ENCODE data around the gene ANKS1A.
"Not testable (repeated sequence)": the region's sequence is repeated elsewhere in the genome, so short reads cannot be mapped to it uniquely, and the experiment has no call there.

ANKS1A gene

DNA sequence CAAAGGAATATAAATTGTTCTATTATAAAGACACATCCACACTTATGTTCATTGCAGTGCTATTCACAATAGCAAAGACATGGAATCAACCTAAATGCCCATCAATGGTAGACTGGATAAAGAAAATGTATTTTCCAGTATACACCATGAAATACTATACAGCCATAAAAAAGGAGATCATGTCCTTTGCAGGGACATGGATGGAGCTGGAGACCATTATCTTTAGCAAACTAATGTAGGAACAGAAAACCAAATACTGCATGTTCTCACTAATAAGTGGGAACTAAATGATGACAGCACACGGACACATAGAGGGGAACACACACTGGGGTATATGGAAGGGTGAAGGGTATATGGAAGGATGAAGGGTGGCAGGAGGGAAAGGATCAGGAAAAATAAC lies 5.0 kb upstream of the ANKS1A start:
- DNase-seq (ENCODE audit: low read depth): not testable (repeated sequence)

DNA sequence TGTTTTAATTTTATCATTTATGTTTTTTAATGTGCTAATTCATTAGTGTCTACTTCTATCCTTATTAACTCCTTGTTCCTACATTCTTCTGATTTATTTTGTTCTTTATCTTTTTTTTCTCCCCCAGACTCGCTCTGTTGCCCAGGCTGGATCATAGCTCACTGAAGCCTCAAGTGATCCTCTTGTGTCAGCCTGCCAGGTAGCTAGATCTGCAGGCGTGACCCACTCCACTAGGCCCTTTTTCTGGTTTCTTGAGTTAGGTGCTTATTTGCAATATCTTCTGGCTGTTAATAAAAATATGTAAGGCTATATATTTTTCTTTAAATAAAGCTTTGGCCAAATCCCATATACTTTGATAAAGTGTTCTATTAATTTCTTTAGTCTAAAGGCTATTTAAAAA lies 4.1 kb upstream of the ANKS1A start:
- no peak for DNase-seq (ENCODE audit: low read depth)

DNA sequence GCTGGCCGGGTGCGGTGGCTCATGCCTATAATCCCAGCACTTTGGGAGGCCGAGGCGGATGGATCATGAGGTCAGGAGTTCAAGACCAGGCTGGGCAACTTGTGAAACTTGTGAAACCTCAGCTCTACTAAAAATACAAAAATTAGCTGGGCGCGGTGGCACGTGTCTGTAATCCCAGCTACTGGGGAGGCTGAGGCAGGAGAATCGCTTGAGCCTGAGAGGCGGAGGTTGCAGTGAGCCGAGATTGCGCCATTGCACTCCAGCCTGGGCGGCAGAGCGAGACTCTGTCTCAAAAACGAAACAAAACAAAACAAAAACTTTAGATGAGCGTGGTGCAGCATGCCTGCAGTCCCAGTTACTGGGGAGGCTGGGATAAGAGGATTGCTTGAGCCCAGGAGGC lies 3.2 kb upstream of the ANKS1A start:
- DNase-seq (ENCODE audit: low read depth): not testable (repeated sequence)

DNA sequence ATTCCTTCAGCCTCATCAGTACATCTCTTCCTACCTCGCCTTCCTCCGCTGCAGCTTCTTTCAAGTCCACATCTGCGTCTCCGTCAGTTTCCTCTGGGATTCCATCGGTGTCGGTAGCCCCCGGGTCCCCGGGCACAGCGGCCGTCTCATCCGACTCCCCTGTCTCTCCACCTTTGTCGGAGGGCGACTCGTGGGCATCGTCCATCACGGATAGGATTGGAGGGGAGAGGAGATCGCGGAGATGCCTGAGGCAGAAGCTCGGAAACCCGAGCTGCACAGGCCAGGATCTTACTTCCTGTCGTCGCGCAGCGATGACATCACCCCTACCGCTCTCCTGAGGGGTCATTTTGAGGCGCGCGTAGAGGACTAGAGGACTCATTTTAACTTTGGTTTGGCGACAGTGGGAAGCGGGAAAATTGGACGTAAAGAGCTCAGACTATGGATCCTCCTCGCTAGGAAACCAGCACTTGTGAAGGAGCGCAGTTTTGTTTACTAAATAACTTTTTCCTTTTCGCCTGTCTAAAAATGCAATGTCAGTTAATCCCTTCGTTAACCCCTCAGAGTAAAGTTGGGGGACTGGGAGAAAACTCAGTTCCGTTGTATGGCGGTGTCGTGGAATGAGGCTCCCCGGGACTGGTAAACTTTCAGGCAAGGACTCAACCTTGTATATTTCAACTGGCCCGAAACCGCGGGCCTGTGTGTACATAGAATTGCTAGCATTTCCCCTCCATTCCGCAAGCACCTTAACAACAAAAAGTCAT lies 1.1 kb upstream of the ANKS1A start, which contains the start of gene TAF11:
TSS of gene TAF11 (minus strand) at position 290 of the 761 bp plus-strand sequence. CDS start at position 205, 85 bp downstream.
- DNase-seq (ENCODE audit: low read depth): peak; percentile 92

DNA sequence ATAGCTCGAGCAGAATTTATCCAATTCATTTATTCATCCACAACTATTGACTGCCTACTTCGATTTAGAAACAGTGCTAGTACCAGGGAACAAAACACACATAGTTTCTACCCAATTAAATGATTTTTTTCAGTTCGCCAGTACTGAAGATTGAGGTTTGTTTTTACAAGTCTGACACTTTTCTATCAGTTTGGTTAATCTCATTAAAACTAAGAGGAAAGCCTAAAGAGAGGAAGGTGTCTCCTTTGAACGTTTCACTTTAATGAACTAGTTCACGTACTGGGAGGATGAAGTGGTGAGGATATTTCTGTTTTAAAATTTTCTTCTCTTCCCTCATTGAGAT lies 570 bp upstream of the ANKS1A start:
- DNase-seq (ENCODE audit: low read depth): no peak

DNA sequence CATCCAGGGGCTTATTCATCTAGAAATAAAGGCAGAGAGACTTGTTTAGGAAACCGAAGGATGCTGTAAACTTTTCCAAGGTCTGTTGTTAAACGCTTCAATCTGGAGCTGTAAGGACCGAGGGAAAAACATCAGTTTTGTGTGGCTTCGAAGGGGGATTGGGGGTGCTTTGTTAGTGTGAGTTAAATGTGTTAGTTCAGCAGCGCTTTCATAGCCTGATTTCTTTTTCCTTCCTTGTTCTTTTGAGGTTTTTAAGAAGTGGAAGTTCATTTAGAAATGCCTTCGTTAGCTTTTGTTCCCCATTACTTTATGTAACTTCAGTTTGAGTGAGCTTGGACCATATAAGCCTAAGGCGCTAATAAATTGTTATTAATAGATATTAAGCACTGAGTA lies 1.5 kb downstream of the ANKS1A start:
- DNase-seq (ENCODE audit: low read depth): no peak

DNA sequence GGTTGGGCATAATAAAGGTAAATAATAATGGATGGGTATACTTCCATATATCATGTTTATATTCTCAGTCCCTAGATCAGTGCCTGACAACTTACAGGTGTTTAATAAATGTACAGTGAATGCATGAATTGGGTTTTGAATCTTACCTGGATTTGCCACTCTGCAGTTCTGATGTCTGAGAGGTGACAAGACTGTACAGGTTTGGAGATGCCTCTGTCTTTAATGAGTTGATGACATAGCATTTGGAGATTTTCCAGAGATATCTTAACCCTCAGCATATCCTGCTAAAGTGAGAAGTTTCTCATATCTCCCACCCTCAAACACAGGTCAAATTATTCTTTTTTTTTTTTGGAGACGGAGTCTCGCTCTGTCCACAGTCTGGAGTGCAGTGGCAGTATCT lies 2.2 kb downstream of the ANKS1A start:
- no peak for DNase-seq (ENCODE audit: low read depth)

DNA sequence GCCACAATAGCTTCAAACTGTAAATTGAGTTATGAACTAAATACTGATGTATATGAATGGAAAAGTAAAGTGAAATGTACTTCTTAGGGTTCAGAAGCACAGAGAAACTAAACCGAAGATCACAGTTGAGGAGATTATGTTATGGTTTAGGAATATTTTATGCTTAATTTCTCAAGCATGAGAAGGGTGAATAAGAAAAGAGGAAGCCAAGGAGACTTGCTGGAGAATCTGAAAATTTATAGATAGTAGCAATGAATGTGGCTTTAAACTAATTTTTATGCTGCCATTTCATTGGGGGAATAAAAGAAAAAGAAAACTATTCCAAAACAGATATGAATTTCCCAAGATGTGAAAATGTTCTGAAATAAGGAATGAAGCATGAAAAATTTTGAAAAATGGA lies 5.6 kb downstream of the ANKS1A start:
- DNase-seq (ENCODE audit: low read depth): no peak

DNA sequence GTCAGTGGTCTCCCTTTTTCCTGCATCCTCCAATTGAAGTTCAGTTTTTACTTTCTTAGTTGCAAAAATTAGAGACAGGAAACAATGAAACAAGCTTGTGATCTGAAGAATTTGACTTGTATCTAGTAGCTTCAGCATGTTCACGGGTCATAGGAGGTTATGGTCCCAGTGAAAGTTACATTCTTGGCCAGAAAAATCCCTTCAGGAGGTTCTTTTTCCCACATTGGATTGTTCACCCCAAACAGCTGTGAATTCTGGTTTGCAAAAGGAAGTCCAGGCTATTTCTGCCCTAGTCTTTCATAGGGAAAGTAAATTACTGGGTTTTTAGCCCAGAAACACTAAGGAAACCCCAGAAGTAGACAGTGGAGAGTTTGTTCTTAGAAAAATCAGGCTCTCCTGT lies 8.1 kb downstream of the ANKS1A start:
- DNase-seq (ENCODE audit: low read depth): no peak

DNA sequence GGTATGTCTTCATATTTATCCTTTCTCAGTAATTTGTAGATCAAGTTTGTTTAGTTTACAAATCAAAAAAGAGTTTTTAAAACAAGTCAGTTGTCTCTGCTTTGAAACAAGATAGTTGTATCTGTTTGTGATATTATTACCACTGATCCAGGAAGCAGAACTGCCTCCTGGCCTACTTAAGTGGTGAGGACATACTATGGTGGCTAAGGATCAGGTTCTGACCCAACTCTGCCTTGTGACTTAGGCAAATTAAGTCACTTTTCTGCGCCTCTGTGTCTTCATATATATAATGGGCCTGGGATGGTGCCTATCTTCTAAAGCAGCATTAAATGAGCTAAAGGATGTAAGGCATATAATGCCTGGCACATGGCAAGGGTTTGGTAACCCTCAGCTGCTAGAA lies 8.7 kb downstream of the ANKS1A start:
- no peak for DNase-seq (ENCODE audit: low read depth)

DNA sequence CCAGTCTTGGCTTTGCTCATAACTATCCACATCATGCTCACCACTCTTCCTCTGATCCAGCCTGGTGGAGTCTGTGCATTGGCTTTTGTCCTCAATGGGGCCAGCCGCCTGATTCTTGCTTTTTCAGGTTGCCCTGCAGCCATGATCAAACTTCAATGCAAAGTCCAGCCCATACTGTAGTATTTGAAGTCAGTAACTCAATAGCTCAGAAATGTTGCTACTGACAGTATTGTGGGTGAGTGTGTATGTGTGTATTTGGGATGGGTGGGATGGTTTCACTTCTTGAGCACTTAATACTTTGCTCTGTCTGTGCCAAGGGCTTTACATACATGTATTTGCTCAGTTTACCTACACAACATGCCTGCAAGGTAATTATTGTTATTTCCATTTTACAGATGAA lies 10.7 kb downstream of the ANKS1A start:
- not testable (repeated sequence) for DNase-seq (ENCODE audit: low read depth)

DNA sequence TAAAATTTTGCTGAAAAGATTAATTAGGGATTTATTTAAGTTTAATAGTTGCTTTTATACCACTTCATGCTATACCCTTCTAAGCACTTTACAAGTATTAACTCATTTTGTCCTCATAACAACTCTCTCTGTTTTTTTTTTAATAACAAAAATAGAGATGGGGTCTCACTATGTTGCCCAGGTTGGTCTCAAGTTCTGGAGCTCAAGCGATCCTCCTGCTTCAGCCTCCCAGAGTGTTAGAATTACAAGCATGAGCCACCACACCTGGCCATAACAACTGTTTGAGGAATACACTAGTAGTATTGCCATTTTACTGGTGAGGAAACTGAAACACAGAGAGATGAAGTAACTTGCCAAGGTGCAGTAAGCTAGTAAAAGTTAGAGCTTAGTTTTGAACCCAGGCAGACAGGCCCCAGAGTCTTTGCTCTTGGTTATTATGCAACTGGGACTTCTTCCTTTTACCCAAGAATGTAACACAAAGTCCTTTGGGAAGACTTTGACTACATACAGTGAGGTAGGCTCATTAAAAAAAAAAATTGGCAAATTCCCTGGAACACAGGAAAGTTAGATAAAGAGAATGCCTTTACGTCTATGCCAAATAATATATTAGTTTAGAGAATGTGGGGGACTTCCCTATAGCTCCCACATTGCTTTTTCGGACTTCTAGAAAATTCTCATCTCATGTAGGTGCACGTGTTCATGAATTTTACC lies 11.4 kb downstream of the ANKS1A start:
- no peak for DNase-seq (ENCODE audit: low read depth)

DNA sequence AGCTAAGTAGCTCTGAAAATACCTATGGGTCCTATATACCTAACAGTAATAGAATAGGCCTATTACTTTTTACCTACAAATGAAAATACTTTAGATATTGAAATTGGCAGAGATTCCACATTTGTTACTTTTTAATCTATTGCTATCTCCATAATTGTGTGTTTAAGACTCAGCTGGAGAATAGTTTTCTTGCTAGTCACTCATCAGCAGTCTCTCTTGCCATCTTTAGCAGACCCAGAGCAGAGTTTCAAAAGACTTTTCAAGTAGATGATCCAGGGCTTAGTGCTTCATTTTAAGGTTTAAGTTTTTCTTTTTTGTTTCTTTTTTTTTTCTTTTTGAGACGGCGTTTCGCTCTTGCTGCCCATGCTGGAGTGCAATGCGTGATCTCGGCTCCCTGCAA lies 12.9 kb downstream of the ANKS1A start:
- DNase-seq (ENCODE audit: low read depth): no peak

DNA sequence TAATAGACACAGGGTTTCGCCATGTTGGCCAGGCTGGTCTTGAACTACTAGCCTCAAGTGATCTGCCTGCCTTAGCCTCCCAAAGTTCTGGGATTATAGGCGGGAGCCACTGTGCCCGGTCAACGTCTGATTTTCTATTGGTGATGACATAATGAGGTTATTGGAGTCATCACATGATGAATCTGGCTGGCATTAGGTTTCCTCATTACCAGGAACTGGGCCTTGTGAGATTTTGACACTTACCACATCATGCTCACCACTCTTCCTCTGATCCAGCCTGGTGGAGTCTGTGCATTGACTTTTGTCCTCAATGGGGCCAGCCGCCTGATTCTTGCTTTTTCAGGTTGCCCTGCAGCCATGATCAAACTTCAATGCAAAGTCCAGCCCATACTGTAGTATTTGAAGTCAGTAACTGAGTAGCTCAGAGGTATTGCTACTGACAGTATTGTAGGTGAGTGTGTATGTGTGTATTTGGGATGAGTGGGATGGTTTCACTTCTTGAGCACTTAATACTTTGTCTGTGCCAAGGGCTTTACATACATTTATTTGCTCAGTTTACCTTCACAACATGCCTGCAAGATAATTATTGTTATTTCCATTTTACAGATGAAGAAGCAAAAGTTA lies 16.0 kb downstream of the ANKS1A start:
- no peak for DNase-seq (ENCODE audit: low read depth)

DNA sequence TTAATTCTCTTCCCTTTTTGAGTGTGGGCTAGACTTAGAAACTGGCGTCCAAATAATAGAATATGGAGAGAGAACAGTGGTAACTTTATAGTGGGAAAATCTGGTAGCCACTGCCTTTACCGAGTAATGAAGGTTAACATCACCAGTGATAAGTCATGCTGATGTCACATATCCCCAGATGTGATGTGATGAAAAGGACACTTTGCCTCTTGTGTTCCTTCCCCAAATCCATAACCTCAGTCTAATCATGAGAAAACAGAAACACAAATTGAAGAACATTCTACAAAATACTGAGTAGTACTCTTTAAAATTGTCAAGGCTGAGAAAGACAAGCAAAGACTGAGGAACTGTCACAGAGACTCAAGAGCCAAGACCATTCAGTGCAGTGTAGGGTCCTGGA lies 17.8 kb downstream of the ANKS1A start:
- DNase-seq (ENCODE audit: low read depth): no peak

DNA sequence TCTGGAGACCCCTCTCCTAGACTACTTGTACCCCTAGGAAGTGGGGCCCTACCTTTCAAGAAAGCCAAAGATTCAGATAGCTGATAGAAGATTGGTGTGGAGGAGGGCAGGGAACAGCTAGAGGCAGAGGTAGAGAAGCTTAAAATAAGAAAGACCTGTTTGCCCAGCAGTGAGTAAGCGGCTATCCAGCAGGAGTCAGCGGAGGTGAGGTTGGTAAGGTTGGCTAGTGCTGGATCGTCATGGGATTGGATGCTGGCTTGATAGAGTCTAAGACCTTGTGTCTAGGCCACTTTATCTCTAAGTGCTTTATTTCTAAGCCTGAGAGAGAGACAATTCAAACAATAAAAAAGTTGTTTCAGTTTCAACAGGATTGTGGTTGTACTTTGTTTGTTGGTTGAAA lies 19.1 kb downstream of the ANKS1A start:
- DNase-seq (ENCODE audit: low read depth): no peak

DNA sequence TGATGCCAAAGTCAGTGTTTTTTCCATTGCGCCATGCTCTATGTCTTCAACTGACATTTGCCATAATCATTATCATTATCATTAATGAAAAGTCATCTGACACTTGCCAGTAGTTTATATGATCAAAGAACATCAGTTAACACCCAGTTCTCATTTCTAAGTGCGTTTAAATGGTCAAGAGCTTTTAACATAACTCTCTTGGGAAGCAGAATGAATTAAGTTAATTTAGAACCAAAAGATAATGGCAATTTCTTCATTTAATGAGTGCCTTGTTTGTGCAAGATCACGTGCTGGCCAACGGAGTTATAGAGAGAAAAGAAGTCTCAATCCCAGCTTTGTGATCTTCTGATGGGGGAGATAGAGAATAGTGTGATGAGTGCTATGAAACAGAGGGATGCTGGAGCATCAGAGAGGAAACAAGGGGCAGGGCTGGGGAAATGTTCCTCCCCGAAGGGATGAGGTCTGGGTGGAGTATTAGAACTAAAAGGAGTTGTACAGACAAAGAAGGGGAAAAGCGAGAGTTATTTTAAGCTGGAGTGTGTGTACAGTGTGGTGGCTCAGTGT lies 20.3 kb downstream of the ANKS1A start:
- DNase-seq (ENCODE audit: low read depth): no peak

DNA sequence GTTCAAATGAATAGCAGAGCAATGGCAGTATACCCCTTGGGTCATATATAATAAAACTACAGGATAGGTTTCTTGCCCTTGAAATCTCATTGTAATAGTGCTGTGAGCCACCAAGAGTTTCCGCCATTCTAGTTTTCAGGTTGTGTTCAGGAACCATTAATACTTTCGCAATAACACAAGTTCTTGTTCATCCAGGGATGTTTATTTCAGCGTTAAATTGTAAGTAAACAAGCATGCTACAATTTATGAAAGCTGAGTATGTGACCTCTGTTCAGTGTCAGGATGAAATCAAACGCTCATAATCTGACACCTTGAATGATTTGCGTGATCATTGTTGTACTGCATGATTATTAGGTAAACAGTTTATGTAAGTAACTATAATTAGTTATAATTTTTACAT lies 22.8 kb downstream of the ANKS1A start:
- DNase-seq (ENCODE audit: low read depth): no peak

DNA sequence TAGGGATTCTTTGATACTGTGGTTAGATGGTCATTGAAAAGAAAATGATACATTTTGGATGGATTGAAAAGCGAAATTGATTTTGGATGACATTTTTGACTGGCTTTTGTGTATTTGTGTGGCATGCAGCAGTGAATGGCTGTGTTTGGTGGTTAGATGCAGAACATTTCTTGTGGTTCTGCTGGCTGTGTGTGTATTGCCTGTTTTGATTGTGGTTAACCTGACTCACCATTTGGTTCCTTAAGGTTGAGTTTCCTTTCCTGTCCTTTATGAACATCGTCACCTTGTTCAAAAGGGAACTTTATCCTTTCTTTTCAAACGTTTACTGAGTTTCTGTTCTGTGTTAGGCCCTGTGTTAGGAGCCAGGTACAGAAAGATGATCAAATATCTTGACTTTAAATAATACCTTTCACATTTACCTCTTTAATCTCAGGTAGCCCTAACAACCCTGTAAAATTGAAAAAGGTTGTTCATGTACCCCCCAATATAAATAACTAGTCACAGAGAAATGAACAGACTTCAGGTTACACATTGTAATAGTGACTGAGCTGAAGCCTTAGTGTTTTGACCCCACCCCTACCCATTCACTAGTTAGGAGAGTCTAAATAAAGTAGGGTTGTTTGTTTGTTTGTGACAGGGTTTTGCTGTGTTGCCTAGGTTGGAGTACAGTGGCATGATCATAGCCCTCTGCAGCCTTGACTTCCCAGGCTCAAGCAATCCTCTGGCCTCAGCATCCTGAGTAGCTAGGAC lies 23.8 kb downstream of the ANKS1A start:
- peak; percentile 36 for DNase-seq (ENCODE audit: low read depth)

DNA sequence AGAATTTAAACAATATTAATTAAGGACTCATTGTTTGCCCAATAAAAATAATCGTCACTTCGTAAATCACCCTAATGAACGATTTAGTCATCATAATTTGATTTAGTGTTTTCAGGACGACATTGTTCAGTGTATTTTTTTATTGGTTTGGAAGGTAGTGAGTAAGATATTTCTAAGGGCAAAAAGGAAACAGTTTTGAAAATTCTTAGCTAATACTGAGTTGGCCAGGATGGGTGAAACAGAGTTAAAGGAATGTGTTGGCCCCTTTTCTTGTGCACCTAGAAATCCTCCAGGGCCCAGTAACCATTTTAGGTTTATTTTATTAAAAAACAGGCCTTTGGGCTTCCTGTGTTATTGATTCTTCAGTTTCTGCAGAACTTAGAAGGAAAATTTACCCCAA lies 25.3 kb downstream of the ANKS1A start:
- DNase-seq (ENCODE audit: low read depth): no peak

DNA sequence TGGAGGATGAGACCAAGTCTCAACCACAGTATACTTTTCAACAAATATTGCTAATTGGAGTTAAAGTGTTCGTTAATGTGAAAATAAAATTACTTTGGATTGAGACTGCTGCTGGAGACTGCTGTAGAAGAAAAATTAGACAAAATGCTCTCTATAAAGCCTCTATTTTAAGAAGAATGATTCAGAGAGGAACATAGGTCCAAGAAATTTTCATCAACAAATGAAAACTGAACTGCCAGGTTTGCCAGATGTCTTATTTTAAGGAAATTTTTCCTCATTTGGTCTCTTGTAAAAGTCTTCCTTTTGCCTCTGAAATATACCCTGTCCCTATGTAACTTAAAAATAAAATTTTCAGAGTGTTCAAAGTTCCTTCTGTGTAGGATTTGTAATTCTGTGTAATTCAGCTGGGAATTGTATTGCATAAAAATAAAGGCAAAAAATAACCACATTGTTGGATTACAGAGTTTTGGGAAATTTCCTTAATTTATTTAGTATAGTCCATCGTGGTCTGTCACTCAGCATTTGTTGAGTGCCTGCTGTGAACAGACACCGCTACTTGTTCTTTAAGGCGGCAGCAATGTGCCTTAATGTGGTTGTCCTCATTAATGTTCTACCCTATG lies 27.4 kb downstream of the ANKS1A start:
- no peak for DNase-seq (ENCODE audit: low read depth)
